Panc1 (cell line): Measurements from ENCODE around the gene RIPOR2. TPM values are rescaled to one million over a fixed set of nuclear protein-coding genes. Genes with fewer than 3 reads are reported as not detected.

Source experiments
- ATAC-seq: fragments of 200-7000 bp; cut with Tn5 transposase; 2 replicates; pipeline ENCODE4 v1.9.1; 2020; ENCODE audit warnings: mild to moderate bottlenecking, moderate library complexity
- BruUV-seq: library from RNA; stranded (reverse); fragments of 400-500 nt; replicated peaks from 2 replicates; lab custom pipeline; 2021; lab: Mats Ljungman, UMichigan
- CTCF ChIA-PET: fragments of 300-600 bp; sonication (Branson Sonifier 250); formaldehyde crosslinking; loops from one replicate; lab custom pipeline; 2022; ENCODE audit warnings: antibody characterized with exemption; lab: Charles Lee
- POLR2A ChIA-PET: fragments of 300-600 bp; sonication (Branson Sonifier 250); formaldehyde crosslinking; loops from one replicate; lab custom pipeline; 2022; ENCODE audit warnings: antibody characterized with exemption; lab: Charles Lee
- DNase-seq: peaks from one replicate; pipeline ENCODE4 v3.0.0-alpha.2; 2010; ENCODE audit warnings: low read depth, low spot score
- H3K27ac ChIP-seq: 2 replicates; pipeline ENCODE4 v1.5.1; 2011; ENCODE audit warnings: mild to moderate bottlenecking, low read length, inconsistent platforms
- H3K27me3 ChIP-seq: fragments of 200-500 bp; sonication (Bioruptor generic); 2 replicates; pipeline ENCODE4 v1.6.0; 2014; ENCODE audit warnings: low read length, inconsistent platforms; ENCODE audit not compliant: control insufficient read depth, insufficient read depth
- H3K36me3 ChIP-seq: fragments of 200-500 bp; sonication (Bioruptor generic); 2 replicates; pipeline ENCODE4 v1.5.1; 2014; ENCODE audit warnings: inconsistent platforms, mild to moderate bottlenecking, low read length, moderate library complexity; ENCODE audit not compliant: control insufficient read depth, insufficient read depth
- H3K4me1 ChIP-seq: 2 replicates; pipeline ENCODE4 v1.5.1; 2011; ENCODE audit warnings: inconsistent platforms, mild to moderate bottlenecking, low read length, moderate library complexity; ENCODE audit not compliant: control insufficient read depth, insufficient read depth
- H3K4me3 ChIP-seq, 2 experiments: 2 replicates each; pipeline ENCODE4 v1.5.1; 2011 to 2012; ENCODE audit warnings: low read depth in 2 of 2, low read length in 2 of 2, mild to moderate bottlenecking in 2 of 2, inconsistent platforms in 1 of 2, moderate library complexity in 1 of 2
- H3K9me3 ChIP-seq: fragments of 200-500 bp; sonication (Bioruptor generic); 2 replicates; pipeline ENCODE4 v1.5.1; 2014; ENCODE audit warnings: low read depth, mild to moderate bottlenecking, inconsistent platforms, low read length, moderate library complexity; ENCODE audit not compliant: control insufficient read depth, insufficient read depth
- CTCF ChIP-seq: fragments of 450-650 bp; IDR thresholded peaks from 2 replicates; pipeline ENCODE4 v1.5.1; 2017; ENCODE audit warnings: mild to moderate bottlenecking
- POLR2AphosphoS5 ChIP-seq: IDR thresholded peaks from 2 replicates; pipeline ENCODE4 v1.6.1; 2012; ENCODE audit warnings: mild to moderate bottlenecking, low read depth, low read length, moderate library complexity
- REST ChIP-seq, 2 experiments: IDR thresholded peaks; 2 replicates each; pipeline ENCODE4 v1.6.1; 2011 to 2012; ENCODE audit warnings: low read depth in 2 of 2, control low read depth in 1 of 2, low read length in 1 of 2, mild to moderate bottlenecking in 1 of 2, moderate library complexity in 1 of 2; ENCODE audit not compliant: insufficient read depth in 1 of 2
- SIN3A ChIP-seq: IDR thresholded peaks from 2 replicates; pipeline ENCODE4 v1.6.1; 2012; ENCODE audit warnings: low read depth, mild to moderate bottlenecking, low read length, moderate library complexity, borderline replicate concordance; ENCODE audit not compliant: insufficient read depth
- TCF7L2 ChIP-seq: IDR thresholded peaks from 2 replicates; pipeline ENCODE4 v1.6.1; 2011; ENCODE audit warnings: mild to moderate bottlenecking, low read depth, low read length, inconsistent platforms
- in situ Hi-C: cut with HindIII; loops from 2 replicates; pipeline ENCODE4 v1.10.0; 2016; ENCODE audit warnings: low sequenced_read_pairs, low pct_unique_long_range_greater_than_20kb
- intact Hi-C: fragments of 100-400 bp; cut with micrococcal nuclease; formaldehyde crosslinking; loops from one replicate; pipeline ENCODE4 v1.10.0; 2022; ENCODE audit not compliant: unreplicated experiment
- total RNA-seq: library from RNA; stranded (reverse); gene quantifications from one replicate; pipeline ENCODE4 v1.2.1, GENCODE V29; 2021; ENCODE audit not compliant: unreplicated experiment

Gene RIPOR2
- total RNA-seq, 1 experiment from 2014 or later: 0.54 TPM

- H3K9me3 ChIP-seq: no peaks in the 10 kb centered on the region
- ChIA-PET CTCF (interaction anchor here (0.7 to 1.7 kb wide), 4 partner anchors 136 to 648 kb away, joined by 3 to 6 read pairs (median 4); no protein-coding TSS in a partner anchor), POLR2A (no interaction called here)
- BruUV-seq: no TSS peak
- intact Hi-C loops: loop anchor here (1.0 to 2.0 kb wide), 2 partner anchors 137 to 215 kb away; no protein-coding TSS in a partner anchor
- ATAC-seq (peak; percentile 93), DNase-seq (peak; percentile 45)
- in situ Hi-C loops: no loop called here
- H3K27me3 ChIP-seq: peaks cover 13% of the 10 kb centered on the region; the same call in 1 of the 2 replicates
- H3K4me3 ChIP-seq: no peak overlapping the region
- no peak overlapping the region for H3K27ac ChIP-seq
- no peaks in the 10 kb centered on the region for H3K4me1 ChIP-seq
- no peak for TF ChIP-seq SIN3A
- TF ChIP-seq POLR2AphosphoS5: no peak
- TF ChIP-seq CTCF: peak; percentile 90
- TF ChIP-seq REST (IDR thresholded peaks at IDR 0.05; ENCODE audit: insufficient read depth in 1 of 2, low read depth in 2 of 2, low read length in 1 of 2): no peak
- no peak for TF ChIP-seq TCF7L2
- no peaks in the 10 kb centered on the region for H3K36me3 ChIP-seq
These were observed 80.1 kb downstream of the RIPOR2 start for GRCh38 chr6:24855395-24856245.

- Histone ChIP-seq H3K9me3 (no peaks in the 10 kb centered on the region), H3K36me3 (no peaks in the 10 kb centered on the region), H3K4me1 (no peaks in the 10 kb centered on the region), H3K27me3 (peaks cover 7% of the 10 kb centered on the region; the same call in 1 of the 2 replicates), H3K27ac (no peak overlapping the region), H3K4me3 (no peak overlapping the region)
- no peak for DNase-seq
- CTCF ChIA-PET: no interaction called here
- TF ChIP-seq REST (IDR thresholded peaks at IDR 0.05; ENCODE audit: insufficient read depth in 1 of 2, low read depth in 2 of 2, low read length in 1 of 2) (no peak), TCF7L2 (no peak), SIN3A (no peak), POLR2AphosphoS5 (no peak), CTCF (no peak)
- POLR2A ChIA-PET: no interaction called here
- no TSS peak for BruUV-seq
- intact Hi-C loops (no loop called here), in situ Hi-C loops (no loop called here)
- no peak for ATAC-seq
These were observed 81.6 kb downstream of the RIPOR2 start for GRCh38 chr6:24854077-24854666.
